HFFc6 (cell line): ENCODE results near the gene SKI. TPM values are rescaled to one million over a fixed set of nuclear protein-coding genes. Genes with fewer than 3 reads are reported as not detected.

Source experiments
- DNase-seq: peaks from one replicate; pipeline ENCODE4 v3.0.0-alpha.2; 2018
- H3K27ac Mint-ChIP-seq: 2 replicates; pipeline ENCODE4 v1.8.0; 2020; ENCODE audit warnings: mild to moderate bottlenecking, mixed read lengths
- H3K27me3 Mint-ChIP-seq: 2 replicates; pipeline ENCODE4 v1.8.0; 2021; ENCODE audit warnings: mild to moderate bottlenecking, moderate library complexity, mixed read lengths; ENCODE audit not compliant: insufficient read depth
- H3K36me3 Mint-ChIP-seq: 2 replicates; pipeline ENCODE4 v1.8.0; 2021; ENCODE audit warnings: low read depth, mixed read lengths
- H3K4me1 Mint-ChIP-seq: 2 replicates; pipeline ENCODE4 v1.8.0; 2020; ENCODE audit warnings: low read depth, mixed read lengths
- H3K4me3 Mint-ChIP-seq: 2 replicates; pipeline ENCODE4 v1.8.0; 2020; ENCODE audit warnings: mild to moderate bottlenecking, moderate library complexity, mixed read lengths
- H3K9me3 Mint-ChIP-seq: 2 replicates; pipeline ENCODE4 v1.8.0; 2020; ENCODE audit warnings: mild to moderate bottlenecking, mixed read lengths
- CTCF ChIP-seq: fragments of 200-600 bp; sonication (generic); IDR thresholded peaks from 2 replicates; pipeline ENCODE4 v1.5.0; 2021; ENCODE audit warnings: antibody characterized with exemption, mild to moderate bottlenecking
- total RNA-seq, 6 experiments: library from RNA; stranded (reverse); fragmentation: NEBNext Ultra II Directional; extraction: Animal tissue kit (Norgen Biotek cat#: 25700); gene quantifications; 2 replicates in 1 of 6; 3 replicates in 5 of 6; pipeline ENCODE4 v1.2.3, GENCODE V29; 2021

The SKI gene
- total RNA-seq, 6 experiments from 2014 or later = 63.7 to 76.6 (median 66.1) TPM

GRCh38 chr1:2248127-2248826 lies 20.2 kb downstream of the SKI start:
- H3K27ac Mint-ChIP-seq = no peak overlapping the region; the same call in 1 of the 2 replicates
- H3K4me3 Mint-ChIP-seq = no peak overlapping the region
- no peaks in the 10 kb centered on the region for H3K9me3 Mint-ChIP-seq
- DNase-seq = no peak
- no peak for TF ChIP-seq CTCF
- H3K36me3 Mint-ChIP-seq = peaks cover 10% of the 10 kb centered on the region
- peaks cover 6% of the 10 kb centered on the region; the same call in 1 of the 2 replicates for H3K27me3 Mint-ChIP-seq
- H3K4me1 Mint-ChIP-seq = peaks cover 33% of the 10 kb centered on the region

- Mint-ChIP-seq H3K27ac (no peak overlapping the region), H3K4me1 (peaks cover 27% of the 10 kb centered on the region), H3K9me3 (no peaks in the 10 kb centered on the region), H3K27me3 (peaks cover 11% of the 10 kb centered on the region; the same call in 1 of the 2 replicates), H3K4me3 (no peak overlapping the region), H3K36me3 (peaks cover 10% of the 10 kb centered on the region; the same call in 1 of the 2 replicates)
- DNase-seq = no peak
- TF ChIP-seq CTCF = no peak
Measured at GRCh38 chr1:2248854-2249558, 20.9 kb downstream of the SKI start.

- H3K4me3 Mint-ChIP-seq = no peak overlapping the region
- H3K4me1 Mint-ChIP-seq = peaks cover 26% of the 10 kb centered on the region
- H3K9me3 Mint-ChIP-seq = no peaks in the 10 kb centered on the region
- DNase-seq = no peak
- TF ChIP-seq CTCF = no peak
- peaks cover 10% of the 10 kb centered on the region; the same call in 1 of the 2 replicates for H3K36me3 Mint-ChIP-seq
- no peak overlapping the region for H3K27ac Mint-ChIP-seq
- H3K27me3 Mint-ChIP-seq = peaks cover 11% of the 10 kb centered on the region
Measured at GRCh38 chr1:2249559-2249906, 21.4 kb downstream of the SKI start.

GRCh38 chr1:2250721-2251281 lies 22.7 kb downstream of the SKI start:
- no peak for DNase-seq
- no peak overlapping the region for H3K27ac Mint-ChIP-seq
- peaks cover 15% of the 10 kb centered on the region for H3K4me1 Mint-ChIP-seq
- H3K4me3 Mint-ChIP-seq = no peak overlapping the region
- peaks cover 10% of the 10 kb centered on the region; the same call in 1 of the 2 replicates for H3K36me3 Mint-ChIP-seq
- peaks cover 11% of the 10 kb centered on the region for H3K27me3 Mint-ChIP-seq
- TF ChIP-seq CTCF = no peak
- H3K9me3 Mint-ChIP-seq = no peaks in the 10 kb centered on the region

GRCh38 chr1:2251363-2251762 lies 23.2 kb downstream of the SKI start:
- peaks cover 9% of the 10 kb centered on the region for H3K4me1 Mint-ChIP-seq
- H3K27ac Mint-ChIP-seq = no peak overlapping the region
- no peak for DNase-seq
- TF ChIP-seq CTCF = no peak
- peaks cover 11% of the 10 kb centered on the region for H3K27me3 Mint-ChIP-seq
- no peaks in the 10 kb centered on the region for H3K9me3 Mint-ChIP-seq
- peaks cover 10% of the 10 kb centered on the region; the same call in 1 of the 2 replicates for H3K36me3 Mint-ChIP-seq
- H3K4me3 Mint-ChIP-seq = no peak overlapping the region
